Measurements from ENCODE around the gene GABRG1. TPM values are rescaled to one million over a fixed set of nuclear protein-coding genes. Genes with fewer than 3 reads are reported as not detected.

GABRG1 gene
- total RNA-seq, result not detected
- polyA plus RNA-seq, result not detected
- long read RNA-seq, donor 1, result 0 reads
- long read RNA-seq, donor 2, result 0 reads
- long read RNA-seq, donor 3, result 0 reads
- long read RNA-seq, donor 4, result 0 reads

DNA sequence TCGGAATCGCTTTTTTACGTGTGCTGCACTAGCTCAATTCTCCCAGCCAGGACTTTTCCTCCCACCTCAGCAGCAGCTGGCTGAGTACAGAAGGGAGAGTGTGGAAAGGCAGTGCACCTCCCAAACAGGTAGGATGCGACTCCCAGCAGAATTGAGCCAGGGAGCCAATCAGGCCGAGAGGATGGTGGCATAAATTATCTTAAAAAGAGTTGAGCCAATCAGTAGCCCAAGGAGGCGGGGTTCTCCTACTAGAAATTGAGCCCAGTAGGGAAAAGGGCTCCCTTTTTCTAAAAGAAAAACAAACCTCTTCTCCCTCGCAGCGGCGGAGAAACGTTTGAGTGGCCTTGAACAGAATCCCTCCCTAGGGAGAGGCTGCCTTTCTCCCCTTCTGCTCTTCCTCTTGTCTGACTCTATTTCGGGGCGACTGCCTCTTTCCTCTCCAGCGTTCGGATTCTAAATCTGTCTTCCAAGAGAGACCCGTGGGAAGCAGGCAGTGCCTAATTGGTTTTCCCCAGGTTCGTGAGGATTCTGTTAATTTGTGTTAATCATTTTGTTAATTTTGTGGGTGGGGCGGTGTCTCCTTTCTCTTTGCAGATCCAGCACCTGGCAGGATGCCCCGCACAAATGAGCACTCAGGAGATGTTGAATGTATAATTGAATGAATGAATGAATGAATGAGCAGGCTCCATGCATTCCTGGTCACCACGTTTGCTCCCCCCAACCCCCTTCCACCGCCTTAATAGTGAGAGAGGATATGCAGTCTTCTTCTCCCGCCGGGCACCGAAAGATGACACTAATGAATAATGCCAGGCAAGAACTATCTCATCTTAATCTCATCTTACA is at the start of gene GABRG1:
TSS of gene GABRG1 (minus strand) at position 142 of the 843 bp plus-strand sequence. CDS start at position 1, 141 bp downstream.
- 9% methylated on average over 23 of the region's 23 CpGs for WGBS
- DNase-seq (peak in 2 of 3 donors; percentile 6 to 10), ATAC-seq (no peak)
- Histone ChIP-seq H3K9me3 (ENCODE audit: control insufficient read depth, low read length) (no peaks in the 10 kb centered on the region), H3K27ac (ENCODE audit: low read length) (no peak within 1 kb of the TSS), H3K27me3 (ENCODE audit: control insufficient read depth, insufficient read depth) (no peaks in the 10 kb centered on the region), H3K4me1 (ENCODE audit: control insufficient read depth, insufficient read depth, low read length) (peaks cover 2% of the 10 kb centered on the region), H3K4me3 (ENCODE audit: low read length) (peak within 1 kb of the TSS; percentile 16)
- intact Hi-C loops (cut with DNase I), result no loop called here

- WGBS, result 66% methylated on average over 4 of the region's 4 CpGs
- Histone ChIP-seq H3K4me1 (ENCODE audit: control insufficient read depth, insufficient read depth, low read length) (no peaks in the 10 kb centered on the region), H3K27me3 (ENCODE audit: control insufficient read depth, insufficient read depth) (no peaks in the 10 kb centered on the region), H3K9me3 (ENCODE audit: control insufficient read depth, low read length) (no peaks in the 10 kb centered on the region), H3K27ac (ENCODE audit: low read length) (no peak overlapping the region), H3K4me3 (ENCODE audit: low read length) (no peak overlapping the region)
- intact Hi-C loops (cut with DNase I), result no loop called here
- DNase-seq (no peak), ATAC-seq (no peak)
Measured at GRCh38 chr4:46146993-46147392, 23.1 kb upstream of the GABRG1 start.

- Histone ChIP-seq H3K4me3 (ENCODE audit: low read length) (no peak overlapping the region), H3K9me3 (ENCODE audit: control insufficient read depth, low read length) (no peaks in the 10 kb centered on the region), H3K27me3 (ENCODE audit: control insufficient read depth, insufficient read depth) (no peaks in the 10 kb centered on the region), H3K4me1 (ENCODE audit: control insufficient read depth, insufficient read depth, low read length) (no peaks in the 10 kb centered on the region), H3K27ac (ENCODE audit: low read length) (no peak overlapping the region)
- WGBS, result 41% methylated on average over 2 of the region's 2 CpGs
- DNase-seq (no peak), ATAC-seq (no peak)
- intact Hi-C loops (cut with DNase I), result no loop called here
Measured at GRCh38 chr4:46131498-46132057, 7.7 kb upstream of the GABRG1 start.

GRCh38 chr4:46124773-46125413 is 1.0 kb upstream of the GABRG1 start:
- H3K27me3 ChIP-seq (ENCODE audit: control insufficient read depth, insufficient read depth), result no peaks in the 10 kb centered on the region
- DNase-seq (peak in 2 of 3 donors; percentile 17 to 51), ATAC-seq (no peak)
- intact Hi-C loops (cut with DNase I), result no loop called here
- H3K9me3 ChIP-seq (ENCODE audit: control insufficient read depth, low read length), result no peaks in the 10 kb centered on the region
- peaks cover 2% of the 10 kb centered on the region for H3K4me1 ChIP-seq (ENCODE audit: control insufficient read depth, insufficient read depth, low read length)
- no peak overlapping the region for H3K4me3 ChIP-seq (ENCODE audit: low read length)
- H3K27ac ChIP-seq (ENCODE audit: low read length), result no peak overlapping the region
- WGBS, result 38% methylated on average over 14 of the region's 14 CpGs

- Histone ChIP-seq H3K4me3 (ENCODE audit: low read length) (no peak overlapping the region), H3K9me3 (ENCODE audit: control insufficient read depth, low read length) (no peaks in the 10 kb centered on the region), H3K27ac (ENCODE audit: low read length) (no peak overlapping the region), H3K27me3 (ENCODE audit: control insufficient read depth, insufficient read depth) (no peaks in the 10 kb centered on the region), H3K4me1 (ENCODE audit: control insufficient read depth, insufficient read depth, low read length) (no peaks in the 10 kb centered on the region)
- ATAC-seq, result no peak
- 64% methylated on average over 5 of the region's 5 CpGs for WGBS
- intact Hi-C loops (cut with DNase I), result no loop called here
- no peak for DNase-seq
Measured at GRCh38 chr4:46081674-46082073, 42.2 kb downstream of the GABRG1 start.

DNA sequence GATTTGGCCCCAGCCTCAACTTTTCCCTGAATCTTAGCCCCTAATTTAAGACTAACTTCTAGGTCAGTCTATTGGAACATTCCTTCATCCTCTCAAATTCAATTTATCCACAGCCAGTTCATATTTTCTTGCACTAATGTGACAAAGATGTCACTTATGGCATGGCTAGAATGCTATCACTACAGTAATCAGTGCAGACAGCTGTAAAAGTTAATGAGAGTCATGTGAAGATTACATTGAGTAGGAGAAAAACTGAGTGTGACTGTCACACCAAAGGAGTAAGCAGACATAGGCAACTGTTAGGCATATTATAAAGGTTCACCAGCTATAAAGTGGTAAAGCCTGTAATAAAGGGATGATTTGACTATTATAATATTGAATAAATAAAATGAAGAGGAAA is 42.6 kb downstream of the GABRG1 start:
- ATAC-seq (no peak), DNase-seq (no peak)
- intact Hi-C loops (cut with DNase I), result no loop called here
- no peaks in the 10 kb centered on the region for H3K9me3 ChIP-seq (ENCODE audit: control insufficient read depth, low read length)
- no peaks in the 10 kb centered on the region for H3K27me3 ChIP-seq (ENCODE audit: control insufficient read depth, insufficient read depth)
- no peaks in the 10 kb centered on the region for H3K4me1 ChIP-seq (ENCODE audit: control insufficient read depth, insufficient read depth, low read length)
- no peak overlapping the region for H3K4me3 ChIP-seq (ENCODE audit: low read length)
- no peak overlapping the region for H3K27ac ChIP-seq (ENCODE audit: low read length)

DNA sequence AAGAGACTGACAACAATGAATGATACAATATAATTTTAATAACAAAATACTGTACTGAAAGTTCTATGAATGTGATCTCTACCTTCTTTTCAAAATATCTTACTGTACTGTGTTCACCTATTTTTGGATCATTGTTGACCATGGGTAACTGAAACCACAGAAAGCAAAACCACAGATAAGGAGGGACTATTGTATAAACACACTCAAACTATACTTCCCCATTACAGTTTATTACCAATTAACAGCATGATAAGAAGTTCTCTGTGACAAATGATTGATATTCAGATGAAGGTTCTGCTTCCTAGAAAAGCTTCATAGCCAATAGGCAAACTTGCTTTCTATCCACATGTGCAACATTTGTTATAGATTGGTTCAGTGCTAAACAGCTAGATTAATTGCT is 50.1 kb downstream of the GABRG1 start:
- Histone ChIP-seq H3K27me3 (ENCODE audit: control insufficient read depth, insufficient read depth) (no peaks in the 10 kb centered on the region), H3K9me3 (ENCODE audit: control insufficient read depth, low read length) (no peaks in the 10 kb centered on the region), H3K4me1 (ENCODE audit: control insufficient read depth, insufficient read depth, low read length) (no peaks in the 10 kb centered on the region), H3K27ac (ENCODE audit: low read length) (no peak overlapping the region), H3K4me3 (ENCODE audit: low read length) (no peak overlapping the region)
- intact Hi-C loops (cut with DNase I), result no loop called here
- ATAC-seq (no peak), DNase-seq (no peak)

DNA sequence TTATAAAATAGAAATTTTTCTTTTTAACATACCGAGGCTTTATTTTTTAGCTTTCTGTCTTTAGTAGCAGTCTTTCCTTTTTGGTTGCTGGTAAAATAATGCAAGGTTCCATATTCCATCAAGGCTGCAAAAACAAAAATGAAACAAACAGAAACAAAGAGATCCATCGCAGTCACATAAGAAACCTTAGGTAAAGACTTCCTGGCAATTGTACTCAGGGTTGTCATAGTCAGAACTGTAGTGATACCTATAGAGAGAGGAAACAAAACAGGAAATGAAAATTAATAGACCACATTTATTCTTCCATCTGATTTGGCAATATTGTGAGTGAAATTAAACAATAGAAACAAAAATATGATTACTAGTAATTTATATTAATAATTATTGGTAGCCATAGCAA is 72.5 kb downstream of the GABRG1 start:
- no peak for ATAC-seq
- no peak for DNase-seq
- no peaks in the 10 kb centered on the region for H3K4me1 ChIP-seq (ENCODE audit: control insufficient read depth, insufficient read depth, low read length)
- H3K9me3 ChIP-seq (ENCODE audit: control insufficient read depth, low read length), result no peaks in the 10 kb centered on the region
- no peak overlapping the region for H3K27ac ChIP-seq (ENCODE audit: low read length)
- H3K4me3 ChIP-seq (ENCODE audit: low read length), result no peak overlapping the region
- intact Hi-C loops (cut with DNase I), result no loop called here
- H3K27me3 ChIP-seq (ENCODE audit: control insufficient read depth, insufficient read depth), result no peaks in the 10 kb centered on the region
- 83% methylated on average over 2 of the region's 2 CpGs for WGBS

GRCh38 chr4:46032056-46032455 is 91.8 kb downstream of the GABRG1 start:
- H3K9me3 ChIP-seq (ENCODE audit: control insufficient read depth, low read length), result no peaks in the 10 kb centered on the region
- WGBS, result 60% methylated on average over 1 of the region's 1 CpG
- H3K27ac ChIP-seq (ENCODE audit: low read length), result no peak overlapping the region
- DNase-seq, result no peak
- no peak overlapping the region for H3K4me3 ChIP-seq (ENCODE audit: low read length)
- no peaks in the 10 kb centered on the region for H3K4me1 ChIP-seq (ENCODE audit: control insufficient read depth, insufficient read depth, low read length)
- no peak for ATAC-seq
- no peaks in the 10 kb centered on the region for H3K27me3 ChIP-seq (ENCODE audit: control insufficient read depth, insufficient read depth)
- intact Hi-C loops (cut with DNase I), result no loop called here

- ATAC-seq, result no peak
- intact Hi-C loops (cut with DNase I), result no loop called here
- H3K4me3 ChIP-seq (ENCODE audit: low read length), result no peak overlapping the region
- H3K27ac ChIP-seq (ENCODE audit: low read length), result no peak overlapping the region
- no peak for DNase-seq
- H3K4me1 ChIP-seq (ENCODE audit: control insufficient read depth, insufficient read depth, low read length), result no peaks in the 10 kb centered on the region
- H3K9me3 ChIP-seq (ENCODE audit: control insufficient read depth, low read length), result no peaks in the 10 kb centered on the region
- no peaks in the 10 kb centered on the region for H3K27me3 ChIP-seq (ENCODE audit: control insufficient read depth, insufficient read depth)
Measured at GRCh38 chr4:46016306-46016705, 107.5 kb downstream of the GABRG1 start.

GRCh38 chr4:45992728-45993127 is 131.1 kb downstream of the GABRG1 start:
- no peak for ATAC-seq

More at GRCh38 chr4:45992728-45993127, 131.1 kb downstream of the GABRG1 start:
- Histone ChIP-seq H3K27me3 (ENCODE audit: control insufficient read depth, insufficient read depth) (no peaks in the 10 kb centered on the region), H3K9me3 (ENCODE audit: control insufficient read depth, low read length) (no peaks in the 10 kb centered on the region), H3K4me1 (ENCODE audit: control insufficient read depth, insufficient read depth, low read length) (no peaks in the 10 kb centered on the region), H3K4me3 (ENCODE audit: low read length) (no peak overlapping the region), H3K27ac (ENCODE audit: low read length) (no peak overlapping the region)
- intact Hi-C loops (cut with DNase I), result no loop called here
- DNase-seq, result no peak
